SK-N-SH (cell line): ENCODE results near the gene LTV1. TPM values are rescaled to one million over a fixed set of nuclear protein-coding genes. Genes with fewer than 3 reads are reported as not detected.

Experiments
- CTCF ChIA-PET: fragments of 300-600, 350-600 bp; formaldehyde crosslinking; extraction: SDS; loops from one replicate; lab custom pipeline; 2021; lab: Yijun Ruan, JAX
- POLR2A ChIA-PET: fragments of 350-600 bp; sonication (Branson Sonifier 250); formaldehyde crosslinking; extraction: SDS; loops from one replicate; lab custom pipeline; 2020; ENCODE audit warnings: antibody characterized with exemption, inconsistent platforms; lab: Yijun Ruan, JAX
- DNase-seq: peaks from one replicate; pipeline ENCODE4 v3.0.0; 2012
- H2AFZ ChIP-seq: fragments of 200-600 bp; sonication (generic); 2 replicates; pipeline ENCODE4 v1.8.1; 2016; ENCODE audit warnings: antibody characterized with exemption, mild to moderate bottlenecking, low read depth
- H3F3A ChIP-seq: fragments of 200-600 bp; sonication (generic); replicated peaks from 2 replicates; pipeline ENCODE3; 2016; ENCODE audit warnings: antibody characterized with exemption, mild to moderate bottlenecking; ENCODE audit not compliant: insufficient read depth
- H3K27ac ChIP-seq, 2 experiments: fragments of 200-500 bp in 1 of 2; fragments of 200-600 bp in 1 of 2; sonication (Bioruptor generic) in 1 of 2; sonication (generic), shearing (Covaris generic) in 1 of 2; 2 replicates each; pipeline versions ENCODE4 v1.5.1 to v1.6.1; 2014 to 2016; ENCODE audit warnings: low read depth in 2 of 2, inconsistent platforms in 1 of 2, low read length in 1 of 2, mild to moderate bottlenecking in 1 of 2, mixed read lengths in 1 of 2
- H3K27me3 ChIP-seq: fragments of 200-600 bp; sonication (generic), shearing (Covaris generic); 2 replicates; pipeline ENCODE4 v1.6.1; 2016; ENCODE audit warnings: mixed run types; ENCODE audit not compliant: insufficient read depth
- H3K36me3 ChIP-seq, 2 experiments: fragments of 200-500 bp in 1 of 2; fragments of 200-600 bp in 1 of 2; sonication (Bioruptor generic) in 1 of 2; sonication (generic) in 1 of 2; replicated peaks in 1 of 2; 2 replicates each; pipeline versions ENCODE3 to v1.5.1; 2014 to 2016; ENCODE audit warnings: low read length in 1 of 2, mild to moderate bottlenecking in 1 of 2; ENCODE audit not compliant: insufficient read depth in 2 of 2, control insufficient read depth in 1 of 2
- H3K4me1 ChIP-seq, 2 experiments: fragments of 200-500 bp in 1 of 2; fragments of 200-600 bp in 1 of 2; sonication (Bioruptor generic) in 1 of 2; sonication (generic), shearing (Covaris generic) in 1 of 2; 2 replicates each; pipeline versions ENCODE4 v1.5.1 to v1.6.1; 2014 to 2016; ENCODE audit warnings: low read depth in 1 of 2, low read length in 1 of 2, mixed run types in 1 of 2; ENCODE audit not compliant: insufficient read depth in 2 of 2, control insufficient read depth in 1 of 2
- H3K4me2 ChIP-seq: fragments of 200-600 bp; sonication (generic), shearing (Covaris generic); 2 replicates; pipeline ENCODE4 v1.6.1; 2017; ENCODE audit warnings: mixed run types
- H3K4me3 ChIP-seq, 2 experiments: fragments of 200-500 bp in 1 of 2; fragments of 200-600 bp in 1 of 2; sonication (Bioruptor generic) in 1 of 2; sonication (generic), shearing (Covaris generic) in 1 of 2; 2 replicates each; pipeline versions ENCODE4 v1.5.1 to v1.8.1; 2014 to 2016; ENCODE audit warnings: low read depth in 2 of 2, inconsistent platforms in 1 of 2, low read length in 1 of 2, mild to moderate bottlenecking in 1 of 2, mixed read lengths in 1 of 2, moderate library complexity in 1 of 2
- H3K79me2 ChIP-seq: fragments of 200-600 bp; sonication (generic); 2 replicates; pipeline ENCODE4 v1.8.1; 2017; ENCODE audit warnings: mild to moderate bottlenecking; ENCODE audit not compliant: insufficient read depth
- H3K9ac ChIP-seq: fragments of 200-600 bp; sonication (generic); 2 replicates; pipeline ENCODE4 v1.6.1; 2017; ENCODE audit warnings: mixed run types
- H3K9me2 ChIP-seq: fragments of 200-600 bp; sonication (generic); 2 replicates; pipeline ENCODE4 v1.6.1; 2017; ENCODE audit warnings: mixed run types
- H3K9me3 ChIP-seq: fragments of 200-600 bp; sonication (generic); 2 replicates; pipeline ENCODE4 v1.6.1; 2017; ENCODE audit warnings: mixed run types, mild to moderate bottlenecking, moderate library complexity
- H4K20me1 ChIP-seq: fragments of 200-600 bp; sonication (generic); 2 replicates; pipeline ENCODE4 v1.6.1; 2017; ENCODE audit warnings: mild to moderate bottlenecking, mixed run types; ENCODE audit not compliant: insufficient read depth
- EZH2phosphoT487 ChIP-seq: fragments of 200-600 bp; sonication (generic); IDR thresholded peaks from 2 replicates; pipeline ENCODE4 v1.6.1; 2017; ENCODE audit warnings: low read depth, mixed run types, mild to moderate bottlenecking, antibody characterized with exemption, moderate library complexity, borderline replicate concordance
- FOSL2 ChIP-seq: IDR thresholded peaks from 2 replicates; pipeline ENCODE4 v1.4.0; 2012; ENCODE audit warnings: low read depth, mild to moderate bottlenecking, moderate library complexity, borderline replicate concordance
- FOXJ3 ChIP-seq: sonication (generic); formaldehyde crosslinking; IDR thresholded peaks from 2 replicates; pipeline ENCODE4 v1.5.1; 2020; ENCODE audit warnings: mild to moderate bottlenecking, missing genetic modification reagents
- FOXM1 ChIP-seq: IDR thresholded peaks from 2 replicates; pipeline ENCODE4 v1.4.0; 2012; ENCODE audit warnings: low read depth, mild to moderate bottlenecking
- GABPA ChIP-seq: IDR thresholded peaks from 2 replicates; pipeline ENCODE4 v1.4.0; 2012; ENCODE audit warnings: low read depth, mild to moderate bottlenecking
- NFIC ChIP-seq: IDR thresholded peaks from 2 replicates; pipeline ENCODE4 v1.4.0; 2012; ENCODE audit warnings: borderline replicate concordance
- PBX3 ChIP-seq: IDR thresholded peaks from 2 replicates; pipeline ENCODE4; 2012
- RAD21 ChIP-seq: IDR thresholded peaks from 2 replicates; pipeline ENCODE4 v1.6.1; 2012; ENCODE audit warnings: mild to moderate bottlenecking, low read length
- REST ChIP-seq: IDR thresholded peaks from 2 replicates; pipeline ENCODE4 v1.6.1; 2012; ENCODE audit warnings: mild to moderate bottlenecking, low read depth, low read length, moderate library complexity
- RXRA ChIP-seq: IDR thresholded peaks from 2 replicates; pipeline ENCODE4 v1.4.0; 2012; ENCODE audit warnings: low read depth, mild to moderate bottlenecking, borderline replicate concordance
- SIN3A ChIP-seq: IDR thresholded peaks from 2 replicates; pipeline ENCODE4 v1.6.1; 2012; ENCODE audit warnings: low read depth, mild to moderate bottlenecking, low read length, moderate library complexity, borderline replicate concordance
- TCF12 ChIP-seq: IDR thresholded peaks from 2 replicates; pipeline ENCODE4 v1.4.0; 2012
- YY1 ChIP-seq: IDR thresholded peaks from 2 replicates; pipeline ENCODE4 v1.4.0; 2012; ENCODE audit warnings: low read depth, mild to moderate bottlenecking
- WGBS: methylation state at CpG from one replicate; pipeline ENCODE4 v1.1.6; 2017; ENCODE audit warnings: low lambda C conversion rate; 5-methylcytosine and 5-hydroxymethylcytosine counted together
- polyA plus RNA-seq, 3 experiments: library from polyadenylated mRNA; depleted of rRNA; stranded (reverse); fragments of >200 nt; gene quantifications; 2 replicates each; pipeline ENCODE4 v1.2.3, GENCODE V29; 2012
- TF ChIP-seq, protein P1 (sequence below): fragments of 150-350 bp; IDR thresholded peaks from 2 replicates; pipeline ENCODE4 v1.6.1; 2017; ENCODE audit warnings: antibody characterized with exemption, low read length, low read depth, borderline replicate concordance
- TF ChIP-seq, protein P2 (sequence below): IDR thresholded peaks from 2 replicates; pipeline ENCODE4 v1.4.0; 2012; ENCODE audit warnings: low read depth, borderline replicate concordance

LTV1 gene
- polyA plus RNA-seq, 1 of the 3 experiments (the other 2 are of a cell fraction): 19.4 TPM

DNA sequence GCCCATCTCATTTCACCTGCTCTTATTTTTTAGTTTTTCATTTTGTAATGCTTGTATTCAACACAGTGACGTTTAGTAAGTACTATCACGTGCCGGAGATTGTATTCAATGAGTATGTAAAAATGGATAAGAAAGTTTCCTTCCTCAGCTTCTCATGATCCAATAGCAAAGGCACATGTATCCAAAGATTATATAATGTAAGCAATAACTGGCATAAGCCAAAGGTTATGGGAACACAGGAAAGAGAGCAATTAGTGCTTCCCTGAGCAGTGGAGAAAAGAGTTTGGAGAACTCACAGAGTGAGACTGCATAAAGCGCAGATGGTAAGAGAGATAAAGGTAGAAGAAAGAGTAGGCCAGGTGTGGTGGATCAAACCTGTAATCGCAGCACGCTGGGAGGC, 21.8 kb upstream of the LTV1 start:
- H2AFZ ChIP-seq: no peak overlapping the region
- no peak overlapping the region for H3K27ac ChIP-seq
- no peaks in the 10 kb centered on the region for H4K20me1 ChIP-seq
- H3K4me2 ChIP-seq: no peak overlapping the region
- no peaks in the 10 kb centered on the region for H3K79me2 ChIP-seq
- TF ChIP-seq RXRA: no peak
- TF ChIP-seq, protein P1, sequence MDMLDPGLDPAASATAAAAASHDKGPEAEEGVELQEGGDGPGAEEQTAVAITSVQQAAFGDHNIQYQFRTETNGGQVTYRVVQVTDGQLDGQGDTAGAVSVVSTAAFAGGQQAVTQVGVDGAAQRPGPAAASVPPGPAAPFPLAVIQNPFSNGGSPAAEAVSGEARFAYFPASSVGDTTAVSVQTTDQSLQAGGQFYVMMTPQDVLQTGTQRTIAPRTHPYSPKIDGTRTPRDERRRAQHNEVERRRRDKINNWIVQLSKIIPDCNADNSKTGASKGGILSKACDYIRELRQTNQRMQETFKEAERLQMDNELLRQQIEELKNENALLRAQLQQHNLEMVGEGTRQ: no peak
- TF ChIP-seq FOXM1: no peak
- TF ChIP-seq FOXJ3 (CRISPR knock-in tag): no peak
- POLR2A ChIA-PET: no interaction called here
- CTCF ChIA-PET: interaction anchor here (1.2 kb wide), 1 partner anchor 12 kb away, joined by 4 read pairs; no protein-coding TSS in a partner anchor
- H3K9me3 ChIP-seq: no peaks in the 10 kb centered on the region
- no peak overlapping the region for H3K9ac ChIP-seq
- H3K9me2 ChIP-seq: no peaks in the 10 kb centered on the region
- no peaks in the 10 kb centered on the region for H3F3A ChIP-seq
- DNase-seq: no peak
- H3K4me3 ChIP-seq: no peak overlapping the region
- no peaks in the 10 kb centered on the region for H3K27me3 ChIP-seq
- H3K4me1 ChIP-seq: no peaks in the 10 kb centered on the region
- WGBS: 96% methylated on average over 6 of the region's 6 CpGs
- H3K36me3 ChIP-seq: peaks cover 0 to 19% of the 10 kb centered on the region in 2 experiments

DNA sequence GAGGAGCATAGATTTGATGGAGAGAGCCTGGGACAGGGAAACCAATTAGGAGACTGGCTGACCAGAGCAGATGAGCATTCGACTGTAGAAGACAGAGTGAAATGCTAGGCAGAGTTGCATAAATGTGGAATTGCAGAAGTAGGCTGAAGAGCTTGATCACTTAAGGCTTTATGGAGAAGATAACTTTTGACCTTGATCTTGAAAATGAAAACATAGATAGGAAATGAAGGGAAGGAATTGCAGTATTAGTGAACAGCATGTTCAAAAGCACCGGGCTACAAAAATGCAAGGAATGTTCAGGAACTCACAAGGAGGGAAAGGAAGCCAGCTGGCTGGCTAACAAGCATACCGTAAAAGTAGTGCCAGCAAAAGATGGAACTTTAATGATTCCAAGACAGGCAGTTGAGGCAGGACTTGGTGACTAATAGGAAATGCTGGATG, 20.5 kb upstream of the LTV1 start:
- 45% methylated on average over 3 of the region's 3 CpGs for WGBS
- no peak for DNase-seq
- no peaks in the 10 kb centered on the region for H3K79me2 ChIP-seq
- no peak overlapping the region for H3K9ac ChIP-seq
- H3F3A ChIP-seq: no peaks in the 10 kb centered on the region
- no peak overlapping the region for H3K4me2 ChIP-seq
- H3K9me2 ChIP-seq: no peaks in the 10 kb centered on the region
- H3K4me3 ChIP-seq: no peak overlapping the region
- peaks cover 0 to 23% of the 10 kb centered on the region in 2 experiments for H3K36me3 ChIP-seq
- no peak overlapping the region for H3K27ac ChIP-seq
- H4K20me1 ChIP-seq: no peaks in the 10 kb centered on the region
- no peak overlapping the region for H2AFZ ChIP-seq
- no peaks in the 10 kb centered on the region for H3K27me3 ChIP-seq
- no peak for TF ChIP-seq GABPA
- 0 out of 2 replicates have a peak, but pooled peaks have one; percentile 4 for TF ChIP-seq FOSL2
- no peak for TF ChIP-seq YY1
- peak; percentile 47 for TF ChIP-seq TCF12
- TF ChIP-seq PBX3: no peak
- TF ChIP-seq NFIC: peak; percentile 31; the same call in 1 of the 2 replicates
- TF ChIP-seq, all 33 proteins: peak for 3
- CTCF ChIA-PET: no interaction called here
- Histone ChIP-seq H3K9me3 (no peaks in the 10 kb centered on the region), H3K4me1 (no peaks in the 10 kb centered on the region)
- POLR2A ChIA-PET: no interaction called here

GRCh38 chr6:143823548-143823947, 19.6 kb upstream of the LTV1 start:
- POLR2A ChIA-PET: no interaction called here
- Histone ChIP-seq H3K9me3 (no peaks in the 10 kb centered on the region), H2AFZ (no peak overlapping the region), H4K20me1 (no peaks in the 10 kb centered on the region), H3K79me2 (no peaks in the 10 kb centered on the region), H3K27me3 (no peaks in the 10 kb centered on the region), H3F3A (no peaks in the 10 kb centered on the region), H3K9ac (no peak overlapping the region), H3K27ac (no peak overlapping the region), H3K4me3 (no peak overlapping the region), H3K4me2 (no peak overlapping the region), H3K36me3 (peaks cover 0 to 20% of the 10 kb centered on the region in 2 experiments), H3K9me2 (no peaks in the 10 kb centered on the region), H3K4me1 (no peaks in the 10 kb centered on the region)
- no peak for DNase-seq
- CTCF ChIA-PET: no interaction called here
- 86% methylated on average over 6 of the region's 6 CpGs for WGBS
- TF ChIP-seq NFIC: no peak
- no peak for TF ChIP-seq SIN3A
- TF ChIP-seq TCF12: no peak
- TF ChIP-seq RAD21: no peak
- TF ChIP-seq, protein P2, sequence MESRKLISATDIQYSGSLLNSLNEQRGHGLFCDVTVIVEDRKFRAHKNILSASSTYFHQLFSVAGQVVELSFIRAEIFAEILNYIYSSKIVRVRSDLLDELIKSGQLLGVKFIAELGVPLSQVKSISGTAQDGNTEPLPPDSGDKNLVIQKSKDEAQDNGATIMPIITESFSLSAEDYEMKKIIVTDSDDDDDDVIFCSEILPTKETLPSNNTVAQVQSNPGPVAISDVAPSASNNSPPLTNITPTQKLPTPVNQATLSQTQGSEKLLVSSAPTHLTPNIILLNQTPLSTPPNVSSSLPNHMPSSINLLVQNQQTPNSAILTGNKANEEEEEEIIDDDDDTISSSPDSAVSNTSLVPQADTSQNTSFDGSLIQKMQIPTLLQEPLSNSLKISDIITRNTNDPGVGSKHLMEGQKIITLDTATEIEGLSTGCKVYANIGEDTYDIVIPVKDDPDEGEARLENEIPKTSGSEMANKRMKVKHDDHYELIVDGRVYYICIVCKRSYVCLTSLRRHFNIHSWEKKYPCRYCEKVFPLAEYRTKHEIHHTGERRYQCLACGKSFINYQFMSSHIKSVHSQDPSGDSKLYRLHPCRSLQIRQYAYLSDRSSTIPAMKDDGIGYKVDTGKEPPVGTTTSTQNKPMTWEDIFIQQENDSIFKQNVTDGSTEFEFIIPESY: no peak
- no peak for TF ChIP-seq REST
- no peak for TF ChIP-seq EZH2phosphoT487
